Hepatocyte (in vitro differentiated cells): ENCODE measurements around the gene ING1.

Experiments
- CTCF ChIP-seq: fragments of 200-600 bp; sonication (generic); IDR thresholded peaks from 2 replicates; pipeline ENCODE4 v1.5.1; 2016; ENCODE audit warnings: antibody characterized with exemption, mild to moderate bottlenecking; ENCODE audit not compliant: poor library complexity
- EZH2 ChIP-seq: fragments of 200-600 bp; sonication (generic); IDR thresholded peaks from 2 replicates; pipeline ENCODE4 v1.6.1; 2016; ENCODE audit warnings: antibody characterized with exemption, mild to moderate bottlenecking, borderline replicate concordance

GRCh38 chr13:110748271-110748670 is 34.8 kb downstream of the ING1 start:
- TF ChIP-seq CTCF (no peak), EZH2 (no peak)
